ENCODE results near the gene GALNTL6. TPM values are rescaled to one million over a fixed set of nuclear protein-coding genes. Genes with fewer than 3 reads are reported as not detected.

GALNTL6 gene
- total and polyA plus RNA-seq, 2 donors (not counting 1 experiment from before 2014, with no cell fraction given), result 0.99 to 1.1 TPM

- 93% methylated on average over 3 of the region's 4 CpGs for WGBS (ENCODE audit: insufficient coverage)
These were observed 963.1 kb downstream of the GALNTL6 start for GRCh38 chr4:172776203-172776861.

More at GRCh38 chr4:172776203-172776861, 963.1 kb downstream of the GALNTL6 start:
- H4K20me1 ChIP-seq (ENCODE audit: control insufficient read depth, insufficient read depth, low read length, poor library complexity, severe bottlenecking), result no peaks in the 10 kb centered on the region
- no peaks in the 10 kb centered on the region for H3K9me3 Mint-ChIP-seq (ENCODE audit: insufficient read depth)
- H3K4me1 ChIP-seq (ENCODE audit: control insufficient read depth in 2 of 2, insufficient read depth in 2 of 2, low read length in 2 of 2), result no peaks in the 10 kb centered on the region
- ChIA-PET CTCF (no interaction called here), POLR2A (no interaction called here)
- H3K9ac ChIP-seq (ENCODE audit: low read length), result no peak overlapping the region
- no peaks in the 10 kb centered on the region for H3K79me2 ChIP-seq (ENCODE audit: control insufficient read depth, insufficient read depth, low read length)
- no peak overlapping the region for H3K4me2 ChIP-seq (replicated peaks; ENCODE audit: low read depth, low read length, poor library complexity, severe bottlenecking)
- TF ChIP-seq CTCF (IDR thresholded peaks at IDR 0.05) (no peak), EZH2 (IDR thresholded peaks at IDR 0.05; ENCODE audit: borderline replicate concordance, insufficient read depth, low read depth, low read length, poor library complexity, severe bottlenecking) (no peak)
- no peaks in the 10 kb centered on the region for H3K4me1 Mint-ChIP-seq
- H3K36me3 ChIP-seq (replicated peaks in 1 of 2; ENCODE audit: control extremely low read depth in 1 of 2, control insufficient read depth in 1 of 2, extremely low read depth in 1 of 2, insufficient read depth in 2 of 2, low read length in 1 of 2), result no peaks in the 10 kb centered on the region
- H3K27me3 ChIP-seq (replicated peaks in 1 of 4; ENCODE audit: control extremely low read depth in 1 of 4, control insufficient read depth in 3 of 4, insufficient read depth in 4 of 4, low read length in 3 of 4), result no peaks in the 10 kb centered on the region
- ATAC-seq (ENCODE audit: low read depth) (no peak), DNase-seq (no peak)
- intact Hi-C loops (cut with micrococcal nuclease), result no loop called here
- no peak overlapping the region for H2AFZ ChIP-seq (ENCODE audit: insufficient read depth, low read depth, low read length, poor library complexity, severe bottlenecking)
- no peak overlapping the region for H3K4me3 ChIP-seq (ENCODE audit: control extremely low read depth in 1 of 5, extremely low read depth in 1 of 5, insufficient read depth in 1 of 5, low read depth in 2 of 5, low read length in 4 of 5)
- H3K27ac ChIP-seq (ENCODE audit: low read length in 2 of 2), result no peak overlapping the region
- H3K27ac Mint-ChIP-seq, result no peak overlapping the region
- H3K27me3 Mint-ChIP-seq, result no peaks in the 10 kb centered on the region
- H3K9me3 ChIP-seq (ENCODE audit: control extremely low read depth in 1 of 3, control insufficient read depth in 2 of 3, insufficient read depth in 1 of 3, low read length in 2 of 3), result no peaks in the 10 kb centered on the region
- H3K4me3 Mint-ChIP-seq, result no peak overlapping the region
